Keratinocyte (primary cell): ENCODE results near the gene GRK5. TPM values are rescaled to one million over a fixed set of nuclear protein-coding genes. Genes with fewer than 3 reads are reported as not detected.

Experiments
- DNase-seq: peaks from one replicate; pipeline ENCODE4 v3.0.0-alpha.2; 2011; ENCODE audit warnings: low read depth, missing footprints, low spot score
- FAIRE-seq: peaks from 2 replicates; lab custom pipeline; 2011; peaks lifted over from hg19 to GRCh38; lab: Jason Lieb, UNC
- H2AFZ ChIP-seq: 2 replicates; pipeline ENCODE4 v1.6.0; 2012; ENCODE audit warnings: low read length, control low read depth, inconsistent platforms; ENCODE audit not compliant: control insufficient read depth
- H3K27ac ChIP-seq: 2 replicates; pipeline ENCODE4 v1.5.1; 2011; ENCODE audit warnings: low read length; ENCODE audit not compliant: control insufficient read depth, insufficient read depth
- H3K27me3 ChIP-seq: 3 replicates; pipeline ENCODE4 v1.6.0; 2011; ENCODE audit warnings: low read length; ENCODE audit not compliant: control insufficient read depth, insufficient read depth; ENCODE audit errors: extremely low read depth
- H3K36me3 ChIP-seq, 2 experiments: 2 replicates in 1 of 2; 3 replicates in 1 of 2; pipeline ENCODE4 v1.5.1; 2011; ENCODE audit warnings: low read length in 2 of 2, mild to moderate bottlenecking in 1 of 2; ENCODE audit not compliant: control insufficient read depth in 2 of 2, insufficient read depth in 2 of 2; ENCODE audit errors: extremely low read depth in 1 of 2
- H3K4me1 ChIP-seq: 3 replicates; pipeline ENCODE4 v1.5.1; 2011; ENCODE audit warnings: low read length; ENCODE audit not compliant: control insufficient read depth, insufficient read depth; ENCODE audit errors: extremely low read depth
- H3K4me2 ChIP-seq: 3 replicates; pipeline ENCODE4 v1.6.0; 2011; ENCODE audit warnings: low read depth, low read length; ENCODE audit not compliant: control insufficient read depth, insufficient read depth; ENCODE audit errors: extremely low read depth
- H3K4me3 ChIP-seq, 3 experiments: fragments of 200-600 bp in 1 of 3; sonication (generic) in 1 of 3; 2 replicates in 2 of 3; 3 replicates in 1 of 3; pipeline ENCODE4 v1.5.1; 2011 to 2016; ENCODE audit warnings: low read length in 3 of 3, mild to moderate bottlenecking in 3 of 3, control low read depth in 2 of 3, inconsistent platforms in 1 of 3, low read depth in 1 of 3, mixed read lengths in 1 of 3, mixed run types in 1 of 3, moderate library complexity in 1 of 3; ENCODE audit not compliant: control insufficient read depth in 2 of 3, insufficient read depth in 2 of 3; ENCODE audit errors: extremely low read depth in 1 of 3
- H3K79me2 ChIP-seq: 2 replicates; pipeline ENCODE4 v1.6.0; 2012; ENCODE audit warnings: low read length; ENCODE audit not compliant: control insufficient read depth, insufficient read depth
- H3K9ac ChIP-seq: 3 replicates; pipeline ENCODE4 v1.6.0; 2011; ENCODE audit warnings: low read length; ENCODE audit not compliant: control insufficient read depth, insufficient read depth; ENCODE audit errors: extremely low read depth
- H3K9me1 ChIP-seq: 3 replicates; pipeline ENCODE4 v1.6.0; 2011; ENCODE audit warnings: low read length; ENCODE audit not compliant: control insufficient read depth, insufficient read depth; ENCODE audit errors: extremely low read depth
- H3K9me3 ChIP-seq: 2 replicates; pipeline ENCODE4 v1.5.1; 2012; ENCODE audit warnings: low read depth, low read length; ENCODE audit not compliant: control insufficient read depth
- H4K20me1 ChIP-seq: 3 replicates; pipeline ENCODE4 v1.6.0; 2011; ENCODE audit warnings: low read length; ENCODE audit not compliant: control insufficient read depth, insufficient read depth; ENCODE audit errors: extremely low read depth
- EZH2 ChIP-seq: IDR thresholded peaks from one replicate; pipeline ENCODE4 v1.6.1; 2012; ENCODE audit warnings: inconsistent platforms, mild to moderate bottlenecking, low read length, moderate library complexity
- dilution Hi-C: fragments of 300-500 bp; cut with MboI; formaldehyde crosslinking; loops from one replicate; pipeline ENCODE4 v1.7.0; 2020; ENCODE audit warnings: low sequenced_read_pairs; ENCODE audit not compliant: extremely low pct_ligation_motif_present
- polyA plus RNA-seq, 5 experiments: library from polyadenylated mRNA; depleted of rRNA in 3 of 5; stranded (reverse) in 3 of 5; stranded (forward) in 1 of 5; unstranded in 1 of 5; fragments of >200 nt; gene quantifications; 1 replicate in 1 of 5; 2 replicates in 3 of 5; 3 replicates in 1 of 5; pipeline versions ENCODE4 v1.2.1 to v1.2.3, GENCODE V29; 2011 to 2012; ENCODE audit warnings: missing spikeins in 2 of 5, low read depth in 1 of 5, low replicate concordance in 1 of 5
- TF ChIP-seq, protein P1 (sequence below), 3 experiments: IDR thresholded peaks in 1 of 3; conservative IDR thresholded peaks in 1 of 3; optimal IDR thresholded peaks in 1 of 3; 2 replicates in 2 of 3; 3 replicates in 1 of 3; pipeline versions ENCODE3 to v1.5.1; 2011; ENCODE audit warnings: low read length in 3 of 3, mild to moderate bottlenecking in 3 of 3, moderate library complexity in 2 of 3, control low read depth in 1 of 3, inconsistent platforms in 1 of 3; ENCODE audit not compliant: insufficient read depth in 2 of 3; ENCODE audit errors: extremely low read depth in 1 of 3

Gene GRK5
- polyA plus RNA-seq, 1 donor (not counting 4 experiments of a cell fraction or from before 2014, with no cell fraction given): 7.6 TPM

DNA sequence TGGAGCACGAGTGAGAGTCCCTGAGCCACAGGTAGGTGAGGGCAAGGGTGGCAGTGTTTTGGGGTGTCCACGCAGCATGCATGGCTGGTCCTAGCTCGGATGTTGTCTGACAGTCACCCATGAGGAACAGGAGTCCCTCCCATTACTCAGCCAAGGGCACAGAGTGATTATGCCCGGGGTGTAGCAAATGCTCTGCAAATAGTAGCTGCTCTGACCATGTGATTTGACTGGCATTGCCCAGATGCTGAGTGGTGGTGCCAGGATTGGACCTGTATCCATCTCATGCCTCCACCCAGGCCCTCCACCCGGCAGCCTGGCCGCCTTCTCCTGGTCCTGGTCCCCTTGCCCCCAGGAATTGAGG is 150.8 kb downstream of the GRK5 start:
- H3K36me3 ChIP-seq: no peaks in the 10 kb centered on the region
- no peaks in the 10 kb centered on the region for H3K4me1 ChIP-seq
- no peak overlapping the region for H3K27ac ChIP-seq
- no peaks in the 10 kb centered on the region for H3K27me3 ChIP-seq
- H2AFZ ChIP-seq: no peak overlapping the region
- no peak for FAIRE-seq
- peaks cover 3% of the 10 kb centered on the region for H3K9me3 ChIP-seq
- H3K9ac ChIP-seq: no peak overlapping the region
- no peak overlapping the region for H3K4me3 ChIP-seq
- H4K20me1 ChIP-seq: no peaks in the 10 kb centered on the region
- no peaks in the 10 kb centered on the region for H3K9me1 ChIP-seq
- no peak overlapping the region for H3K4me2 ChIP-seq
- no peak for DNase-seq
- no peak for TF ChIP-seq EZH2
- TF ChIP-seq, protein P1, sequence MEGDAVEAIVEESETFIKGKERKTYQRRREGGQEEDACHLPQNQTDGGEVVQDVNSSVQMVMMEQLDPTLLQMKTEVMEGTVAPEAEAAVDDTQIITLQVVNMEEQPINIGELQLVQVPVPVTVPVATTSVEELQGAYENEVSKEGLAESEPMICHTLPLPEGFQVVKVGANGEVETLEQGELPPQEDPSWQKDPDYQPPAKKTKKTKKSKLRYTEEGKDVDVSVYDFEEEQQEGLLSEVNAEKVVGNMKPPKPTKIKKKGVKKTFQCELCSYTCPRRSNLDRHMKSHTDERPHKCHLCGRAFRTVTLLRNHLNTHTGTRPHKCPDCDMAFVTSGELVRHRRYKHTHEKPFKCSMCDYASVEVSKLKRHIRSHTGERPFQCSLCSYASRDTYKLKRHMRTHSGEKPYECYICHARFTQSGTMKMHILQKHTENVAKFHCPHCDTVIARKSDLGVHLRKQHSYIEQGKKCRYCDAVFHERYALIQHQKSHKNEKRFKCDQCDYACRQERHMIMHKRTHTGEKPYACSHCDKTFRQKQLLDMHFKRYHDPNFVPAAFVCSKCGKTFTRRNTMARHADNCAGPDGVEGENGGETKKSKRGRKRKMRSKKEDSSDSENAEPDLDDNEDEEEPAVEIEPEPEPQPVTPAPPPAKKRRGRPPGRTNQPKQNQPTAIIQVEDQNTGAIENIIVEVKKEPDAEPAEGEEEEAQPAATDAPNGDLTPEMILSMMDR (optimal IDR thresholded peaks at IDR 0.05 in 1 of 3, IDR thresholded peaks at IDR 0.05 in 1 of 3, conservative IDR thresholded peaks at IDR 0.05 in 1 of 3; ENCODE audit: extremely low read depth in 1 of 3, insufficient read depth in 2 of 3, low read length in 3 of 3): no peak
- no peaks in the 10 kb centered on the region for H3K79me2 ChIP-seq
- dilution Hi-C loops: no loop called here

DNA sequence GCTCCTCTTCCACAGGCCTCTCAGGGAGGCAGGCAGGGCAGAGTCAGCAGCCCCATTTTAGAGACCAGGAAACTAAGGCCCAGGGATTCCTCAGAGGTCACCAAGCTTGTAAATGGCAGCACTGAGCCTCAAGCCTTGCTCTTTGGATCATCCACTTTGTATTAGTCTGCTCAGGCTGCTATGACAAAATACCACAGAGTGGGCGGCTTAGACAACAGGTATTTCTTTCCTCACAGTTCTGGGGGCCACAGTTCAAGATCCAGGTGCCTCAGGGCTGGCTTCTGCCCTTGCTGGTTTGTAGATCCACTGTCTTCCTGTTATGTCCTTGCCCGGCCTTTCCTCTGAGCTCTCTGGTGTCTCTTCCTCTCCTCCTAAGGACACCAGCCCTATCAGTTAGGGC is 151.2 kb downstream of the GRK5 start:
- DNase-seq: no peak
- H4K20me1 ChIP-seq: no peaks in the 10 kb centered on the region
- no peak for FAIRE-seq
- no peaks in the 10 kb centered on the region for H3K79me2 ChIP-seq
- TF ChIP-seq EZH2: no peak
- TF ChIP-seq, protein P1 (optimal IDR thresholded peaks at IDR 0.05 in 1 of 3, IDR thresholded peaks at IDR 0.05 in 1 of 3, conservative IDR thresholded peaks at IDR 0.05 in 1 of 3; ENCODE audit: extremely low read depth in 1 of 3, insufficient read depth in 2 of 3, low read length in 3 of 3): no peak
- no peak overlapping the region for H3K27ac ChIP-seq
- no peak overlapping the region for H3K4me3 ChIP-seq
- H3K4me2 ChIP-seq: no peak overlapping the region
- H3K9me1 ChIP-seq: no peaks in the 10 kb centered on the region
- H3K9ac ChIP-seq: no peak overlapping the region
- H3K4me1 ChIP-seq: no peaks in the 10 kb centered on the region
- no peaks in the 10 kb centered on the region for H3K27me3 ChIP-seq
- dilution Hi-C loops: no loop called here
- H3K9me3 ChIP-seq: peaks cover 3% of the 10 kb centered on the region
- H3K36me3 ChIP-seq: no peaks in the 10 kb centered on the region
- no peak overlapping the region for H2AFZ ChIP-seq
